ENCODE measurements around the gene CD19. TPM values are rescaled to one million over a fixed set of nuclear protein-coding genes. Genes with fewer than 3 reads are reported as not detected.
A peak's percentile ranks its signal among the peaks of the same experiment; 100 is the strongest.
"Not testable (repeated sequence)": the region's sequence is repeated elsewhere in the genome, so short reads cannot be mapped to it uniquely, and the experiment has no call there.

CD19 gene
- total RNA-seq, 1 donor from 2014 or later: not detected

- no peak for DNase-seq (ENCODE audit: low spot score in 2 of 2, unreplicated experiment in 2 of 2)
- H3K9me3 Mint-ChIP-seq: no peaks in the 10 kb centered on the region
- H3K4me3 Mint-ChIP-seq: no peak overlapping the region
- H3K27me3 Mint-ChIP-seq (ENCODE audit: low read depth): peaks cover 2% of the 10 kb centered on the region
- no peak overlapping the region for H3K27ac Mint-ChIP-seq
- no peak for TF ChIP-seq CTCF (IDR thresholded peaks at IDR 0.05; ENCODE audit: unreplicated experiment)
- no peaks in the 10 kb centered on the region for H3K4me1 Mint-ChIP-seq
- H3K36me3 Mint-ChIP-seq: no peaks in the 10 kb centered on the region
These were observed 7.0 kb downstream of the CD19 start for GRCh38 chr16:28938721-28939120.

GRCh38 chr16:28939825-28940224, 8.1 kb downstream of the CD19 start:
- not testable (repeated sequence) for H3K27ac Mint-ChIP-seq; H3K9me3 Mint-ChIP-seq; DNase-seq (ENCODE audit: low spot score in 2 of 2, unreplicated experiment in 2 of 2); H3K36me3 Mint-ChIP-seq; H3K27me3 Mint-ChIP-seq (ENCODE audit: low read depth); H3K4me1 Mint-ChIP-seq; H3K4me3 Mint-ChIP-seq

- H3K36me3 Mint-ChIP-seq: no peaks in the 10 kb centered on the region
- H3K27ac Mint-ChIP-seq: no peak overlapping the region
- H3K4me3 Mint-ChIP-seq: no peak overlapping the region
- H3K9me3 Mint-ChIP-seq: no peaks in the 10 kb centered on the region
- H3K4me1 Mint-ChIP-seq: peaks cover 7% of the 10 kb centered on the region
- peaks cover 5% of the 10 kb centered on the region for H3K27me3 Mint-ChIP-seq (ENCODE audit: low read depth)
- DNase-seq (ENCODE audit: low spot score in 2 of 2, unreplicated experiment in 2 of 2): no peak
- TF ChIP-seq CTCF (IDR thresholded peaks at IDR 0.05; ENCODE audit: unreplicated experiment): no peak
These were observed 11.5 kb downstream of the CD19 start for GRCh38 chr16:28943281-28943680.

GRCh38 chr16:28946681-28947080, 14.9 kb downstream of the CD19 start:
- Mint-ChIP-seq H3K36me3 (no peaks in the 10 kb centered on the region), H3K27me3 (ENCODE audit: low read depth) (peaks cover 4% of the 10 kb centered on the region), H3K4me1 (peaks cover 15% of the 10 kb centered on the region), H3K9me3 (no peaks in the 10 kb centered on the region), H3K27ac (no peak overlapping the region), H3K4me3 (no peak overlapping the region)
- no peak for TF ChIP-seq CTCF (IDR thresholded peaks at IDR 0.05; ENCODE audit: unreplicated experiment)
- DNase-seq (ENCODE audit: low spot score in 2 of 2, unreplicated experiment in 2 of 2): no peak

GRCh38 chr16:28950648-28951409, 19.1 kb downstream of the CD19 start, which contains the start of gene NFATC2IP:
Gene NFATC2IP, plus strand, starts transcription at chr16:28950937. Its CDS starts 75 bp downstream, at chr16:28951012.
- peaks cover 5% of the 10 kb centered on the region for H3K36me3 Mint-ChIP-seq
- peak; percentile 99 to 100 for DNase-seq (ENCODE audit: low spot score in 2 of 2, unreplicated experiment in 2 of 2)
- H3K4me1 Mint-ChIP-seq: peaks cover 17% of the 10 kb centered on the region
- peak within 1 kb of the TSS; percentile 91 for H3K27ac Mint-ChIP-seq
- peak within 1 kb of the TSS; percentile 92 for H3K4me3 Mint-ChIP-seq
- H3K9me3 Mint-ChIP-seq: no peaks in the 10 kb centered on the region
- H3K27me3 Mint-ChIP-seq (ENCODE audit: low read depth): peaks cover 4% of the 10 kb centered on the region
- no peak for TF ChIP-seq CTCF (IDR thresholded peaks at IDR 0.05; ENCODE audit: unreplicated experiment)

GRCh38 chr16:28951410-28951943, 19.7 kb downstream of the CD19 start:
- peaks cover 9% of the 10 kb centered on the region for H3K36me3 Mint-ChIP-seq
- no peak for TF ChIP-seq CTCF (IDR thresholded peaks at IDR 0.05; ENCODE audit: unreplicated experiment)

More at GRCh38 chr16:28951410-28951943, 19.7 kb downstream of the CD19 start:
- DNase-seq (ENCODE audit: low spot score in 2 of 2, unreplicated experiment in 2 of 2): peak in 1 of 2 experiments; percentile 63
- no peaks in the 10 kb centered on the region for H3K9me3 Mint-ChIP-seq
- peak overlapping the region; percentile 92 for H3K4me3 Mint-ChIP-seq
- peaks cover 16% of the 10 kb centered on the region for H3K4me1 Mint-ChIP-seq
- H3K27ac Mint-ChIP-seq: peak overlapping the region; percentile 82
- H3K27me3 Mint-ChIP-seq (ENCODE audit: low read depth): peaks cover 4% of the 10 kb centered on the region

All from mesothelial cell of epicardium (in vitro differentiated cells).